K562 (cell line): ENCODE results near the gene MTHFR. TPM values are rescaled to one million over a fixed set of nuclear protein-coding genes. Genes with fewer than 3 reads are reported as not detected.

Experiments
- ATAC-seq: fragments of 200-7000 bp; cut with Tn5 transposase; 3 replicates; pipeline ENCODE4 v1.9.1; 2020; ENCODE audit warnings: moderate library complexity
- BruUV-seq: library from RNA; stranded (reverse); fragments of 400-500 nt; replicated peaks from 2 replicates; lab custom pipeline; 2021; lab: Mats Ljungman, UMichigan
- CTCF ChIA-PET: fragments of 300-600 bp; formaldehyde crosslinking; extraction: SDS; loops from one replicate; lab custom pipeline; 2021; ENCODE audit warnings: low intra/inter-chr PET ratio; lab: Yijun Ruan, JAX
- POLR2A ChIA-PET: fragments of 300-600, 350-650 bp; sonication (Branson Sonifier 250); formaldehyde crosslinking; extraction: SDS; loops from one replicate; lab custom pipeline; 2021; ENCODE audit warnings: antibody characterized with exemption, inconsistent platforms; lab: Yijun Ruan, JAX
- DNase-seq, 4 experiments: peaks; one replicate each; pipeline versions ENCODE4 v3.0.0 to v3.0.0-alpha.2; 2011 to 2018; ENCODE audit warnings: low spot score in 3 of 4, mixed read lengths in 3 of 4; ENCODE audit errors: extremely low read depth in 1 of 4
- FAIRE-seq: peaks from 2 replicates; lab custom pipeline; 2011; peaks lifted over from hg19 to GRCh38; lab: Jason Lieb, UNC
- H2AFZ ChIP-seq: 2 replicates; pipeline ENCODE4 v1.6.0; 2011; ENCODE audit warnings: low read depth, low read length, control low read depth, inconsistent platforms
- H3K27ac ChIP-seq: fragments of 200-600 bp; 3 replicates; pipeline ENCODE4 v1.8.0; 2011; ENCODE audit warnings: low read depth, mild to moderate bottlenecking, control low read depth, inconsistent platforms, low read length, moderate library complexity, mixed read lengths; ENCODE audit errors: extremely low read depth
- H3K27me3 ChIP-seq, 2 experiments: fragments of 300-600 bp in 1 of 2; 2 replicates in 1 of 2; 3 replicates in 1 of 2; pipeline versions ENCODE4 v1.6.0 to v1.8.0; 2011; ENCODE audit warnings: inconsistent platforms in 2 of 2, low read length in 2 of 2, mild to moderate bottlenecking in 1 of 2, mixed read lengths in 1 of 2, moderate library complexity in 1 of 2; ENCODE audit not compliant: control insufficient read depth in 2 of 2, insufficient read depth in 2 of 2
- H3K36me3 ChIP-seq: fragments of 300-600 bp; 3 replicates; pipeline ENCODE4 v1.8.0; 2011; ENCODE audit warnings: mild to moderate bottlenecking, low read length, inconsistent platforms; ENCODE audit not compliant: control insufficient read depth, insufficient read depth
- H3K4me1 ChIP-seq, 2 experiments: fragments of 200-600 bp in 1 of 2; replicated peaks in 1 of 2; 2 replicates in 1 of 2; 3 replicates in 1 of 2; pipeline versions ENCODE4 v1.5.1 to v1.8.0; 2011; ENCODE audit warnings: inconsistent platforms in 2 of 2, low read length in 2 of 2, mild to moderate bottlenecking in 1 of 2, mixed read lengths in 1 of 2, moderate library complexity in 1 of 2; ENCODE audit not compliant: control insufficient read depth in 2 of 2, insufficient read depth in 2 of 2
- H3K4me2 ChIP-seq: 2 replicates; pipeline ENCODE4 v1.6.1; 2011; ENCODE audit warnings: low read length, control low read depth, inconsistent platforms, mixed read lengths; ENCODE audit not compliant: insufficient read depth
- H3K4me3 ChIP-seq: fragments of 200-600 bp; sonication (generic), shearing (Covaris generic); 2 replicates; pipeline ENCODE4 v1.5.1; 2016; ENCODE audit warnings: control low read depth, inconsistent platforms
- H3K79me2 ChIP-seq: fragments of 200-600 bp; 3 replicates; pipeline ENCODE4 v1.8.0; 2011; ENCODE audit warnings: low read length, inconsistent platforms; ENCODE audit not compliant: control insufficient read depth, insufficient read depth
- H3K9ac ChIP-seq, 2 experiments: 2 replicates each; pipeline versions ENCODE4 v1.6.0 to v1.6.1; 2011; ENCODE audit warnings: low read depth in 2 of 2, low read length in 2 of 2, control low read depth in 1 of 2, inconsistent platforms in 1 of 2, mild to moderate bottlenecking in 1 of 2, mixed read lengths in 1 of 2; ENCODE audit not compliant: insufficient read depth in 1 of 2
- H3K9me1 ChIP-seq: one replicate; pipeline ENCODE4 v1.6.0; 2011; ENCODE audit warnings: inconsistent platforms, mild to moderate bottlenecking, low read length, moderate library complexity; ENCODE audit not compliant: control insufficient read depth, insufficient read depth
- H3K9me3 ChIP-seq: replicated peaks from 2 replicates; pipeline ENCODE4 v1.5.1; 2011; ENCODE audit warnings: low read depth, low read length, inconsistent platforms; ENCODE audit not compliant: control insufficient read depth, insufficient read depth
- H4K20me1 ChIP-seq: replicated peaks from 2 replicates; pipeline ENCODE4 v1.6.1; 2011; ENCODE audit warnings: low read length, inconsistent platforms, mixed read lengths; ENCODE audit not compliant: control insufficient read depth, insufficient read depth
- CBX3 ChIP-seq, 2 experiments: IDR thresholded peaks; 1 replicate in 1 of 2; 2 replicates in 1 of 2; pipeline ENCODE4 v1.6.1; 2012; ENCODE audit warnings: inconsistent platforms in 2 of 2, low read length in 2 of 2, borderline replicate concordance in 1 of 2, control low read depth in 1 of 2
- CCAR2 ChIP-seq: fragments of 200-400 bp; formaldehyde crosslinking; IDR thresholded peaks from 2 replicates; pipeline ENCODE4 v1.6.1; 2017; ENCODE audit warnings: mild to moderate bottlenecking, low read depth, low read length
- CHD4 ChIP-seq: fragments of 200-600 bp; sonication (generic); IDR thresholded peaks from 3 replicates; pipeline ENCODE4 v1.6.1; 2012; ENCODE audit warnings: low read depth, mild to moderate bottlenecking, mixed read lengths, low read length, inconsistent platforms; ENCODE audit not compliant: insufficient read depth, insufficient replicate concordance, poor library complexity, severe bottlenecking
- DLX4 ChIP-seq: fragments of 250-450 bp; sonication (Bioruptor Pico); IDR thresholded peaks from 2 replicates; pipeline ENCODE4 v1.6.1; 2021; ENCODE audit warnings: mild to moderate bottlenecking
- ESRRA ChIP-seq: fragments of 450-650 bp; IDR thresholded peaks from 2 replicates; pipeline ENCODE4 v1.6.1; 2014; ENCODE audit warnings: low read depth, mild to moderate bottlenecking, moderate library complexity, borderline replicate concordance
- GTF2A2 ChIP-seq: IDR thresholded peaks from 2 replicates; pipeline ENCODE4 v1.6.1; 2016; ENCODE audit warnings: mild to moderate bottlenecking, missing genetic modification characterization, missing compliant biosample characterization
- HNRNPUL1 ChIP-seq: fragments of 200-400 bp; formaldehyde crosslinking; IDR thresholded peaks from 2 replicates; pipeline ENCODE4 v1.6.1; 2017; ENCODE audit warnings: low read length
- KDM4B ChIP-seq, 2 experiments: fragments of 450-650 bp in 1 of 2; sonication (generic) in 1 of 2; IDR thresholded peaks; 2 replicates each; pipeline ENCODE4 v1.6.1; 2016 to 2017; ENCODE audit warnings: borderline replicate concordance in 2 of 2, antibody characterized with exemption in 1 of 2, low read depth in 1 of 2, mild to moderate bottlenecking in 1 of 2
- NFIX ChIP-seq: fragments of 250-450 bp; sonication (Bioruptor Pico); IDR thresholded peaks from 2 replicates; pipeline ENCODE4 v1.4.0; 2020; ENCODE audit warnings: low read depth, mild to moderate bottlenecking, moderate library complexity
- NFYB ChIP-seq: IDR thresholded peaks from 2 replicates; pipeline ENCODE4 v1.6.1; 2011; ENCODE audit warnings: mild to moderate bottlenecking, moderate library complexity; ENCODE audit not compliant: insufficient read length; ENCODE audit errors: extremely low read depth
- SMARCE1 ChIP-seq: fragments of 450-650 bp; IDR thresholded peaks from 2 replicates; pipeline ENCODE4 v1.7.1; 2016; ENCODE audit warnings: mild to moderate bottlenecking
- SNAPC5 ChIP-seq: fragments of 250-450 bp; sonication (Bioruptor Pico); IDR thresholded peaks from 2 replicates; pipeline ENCODE4 v1.8.0; 2021; ENCODE audit warnings: moderate library complexity, mild to moderate bottlenecking, inconsistent platforms
- SNIP1 ChIP-seq: fragments of 450-650 bp; IDR thresholded peaks from 2 replicates; pipeline ENCODE4 v1.7.1; 2017; ENCODE audit warnings: low read depth, mild to moderate bottlenecking
- TCF15 ChIP-seq: fragments of 250-450 bp; sonication (Bioruptor Pico); IDR thresholded peaks from 2 replicates; pipeline ENCODE4 v1.8.0; 2022; ENCODE audit warnings: moderate library complexity, mild to moderate bottlenecking, inconsistent platforms
- TEAD1 ChIP-seq, 2 experiments: fragments of 450-650 bp in 1 of 2; sonication (generic) in 1 of 2; formaldehyde crosslinking; IDR thresholded peaks; 2 replicates each; pipeline versions ENCODE4 v1.4.0 to v1.8.0; 2020 to 2022; ENCODE audit warnings: mild to moderate bottlenecking in 2 of 2, missing genetic modification reagents in 1 of 2
- TEAD4 ChIP-seq, 2 experiments: sonication (generic) in 1 of 2; formaldehyde crosslinking in 1 of 2; IDR thresholded peaks; 2 replicates each; pipeline versions ENCODE4 v1.6.1 to v1.8.0; 2012 to 2022; ENCODE audit warnings: borderline replicate concordance in 1 of 2, inconsistent platforms in 1 of 2, low read length in 1 of 2, mild to moderate bottlenecking in 1 of 2, missing genetic modification reagents in 1 of 2
- USF2 ChIP-seq: sonication (generic); formaldehyde crosslinking; IDR thresholded peaks from 2 replicates; pipeline ENCODE4 v1.5.0; 2020; ENCODE audit warnings: missing genetic modification reagents
- WGBS: fragments of 100-300 bp; shearing (Covaris generic); methylation state at CpG from one replicate; pipeline ENCODE4 v1.1.6; 2016; ENCODE audit warnings: low coverage, mixed read lengths; ENCODE audit not compliant: insufficient coverage; ENCODE audit errors: missing lambda C conversion rate; 5-methylcytosine and 5-hydroxymethylcytosine counted together
- in situ Hi-C: fragments of 300-500 bp; cut with MboI; formaldehyde crosslinking; loops from 4 replicates; pipeline ENCODE4 v1.15.0; 2018; ENCODE audit warnings: inconsistent platforms, mixed read lengths
- intact Hi-C: fragments of 100-400 bp; cut with micrococcal nuclease; formaldehyde crosslinking; loops from 2 replicates; pipeline ENCODE4 v1.14.2; 2022
- polyA plus RNA-seq, 8 experiments: library from polyadenylated mRNA; depleted of rRNA in 4 of 8; stranded (reverse) in 5 of 8; unstranded in 3 of 8; fragments of >200 nt; fragmentation: Nextera tagmentation in 2 of 8; fragmentation: Illumina TruSeq in 1 of 8; extraction: Ambion mirVana in 2 of 8; extraction: Trizol in 1 of 8; gene quantifications; 2 replicates each; pipeline versions ENCODE4 v1.2.1 to v1.2.3, GENCODE V29; 2011 to 2014; ENCODE audit warnings: inconsistent platforms in 1 of 8, missing spikeins in 1 of 8
- total RNA-seq, 7 experiments: library from RNA; depleted of rRNA in 6 of 7; stranded (reverse); fragments of >200 nt in 6 of 7; fragmentation: Illumina TruSeq in 2 of 7; extraction: Trizol in 2 of 7; gene quantifications; 2 replicates each; pipeline versions ENCODE4 v1.2.1 to v1.2.3, GENCODE V29; 2011 to 2021; ENCODE audit warnings: low replicate concordance in 1 of 7

Gene MTHFR
- total and polyA plus RNA-seq, 9 of the 15 experiments (the other 6 are each of a cell fraction or from before 2014, with no cell fraction given): 5.0 to 104 (median 62.6) TPM

- peak; percentile 89 for TF ChIP-seq CHD4
- 0 out of 2 replicates have a peak, but pooled peaks have one; percentile 44 for TF ChIP-seq ESRRA
Observed at GRCh38 chr1:11780380-11781147, 25.2 kb downstream of the MTHFR start (continued).

GRCh38 chr1:11779715-11780379, 25.9 kb downstream of the MTHFR start:
- H3K9me3 ChIP-seq: no peaks in the 10 kb centered on the region
- no peak overlapping the region for H3K4me2 ChIP-seq
- H3K9me1 ChIP-seq: no peaks in the 10 kb centered on the region
- no peak overlapping the region for H3K9ac ChIP-seq
- ChIA-PET CTCF (no interaction called here), POLR2A (interaction anchor here (0.5 to 8.5 kb wide), 10 partner anchors 9 to 182 kb away, joined by 3 to 66 read pairs (median 4); no protein-coding TSS in a partner anchor)
- no peaks in the 10 kb centered on the region for H3K27me3 ChIP-seq
- no peak overlapping the region for H2AFZ ChIP-seq
- H3K27ac ChIP-seq: no peak overlapping the region
- DNase-seq: no peak
- intact Hi-C loops: no loop called here
- no peak for ATAC-seq
- WGBS: 62% methylated on average over 10 of the region's 13 CpGs
- no peak for FAIRE-seq
- H3K79me2 ChIP-seq: no peaks in the 10 kb centered on the region
- no peaks in the 10 kb centered on the region; the same call in 1 of the 2 replicates for H4K20me1 ChIP-seq
- in situ Hi-C loops: no loop called here
- peaks cover 2 to 44% of the 10 kb centered on the region in 2 experiments; a peak in 4 of 5 replicates for H3K4me1 ChIP-seq
- no TSS peak for BruUV-seq
- H3K4me3 ChIP-seq: no peak overlapping the region
- H3K36me3 ChIP-seq: no peaks in the 10 kb centered on the region
- TF ChIP-seq NFYB (no peak), TEAD1 (CRISPR knock-in tag; IDR thresholded peaks at IDR 0.05) (no peak), USF2 (no peak), KDM4B (IDR thresholded peaks at IDR 0.05; ENCODE audit: borderline replicate concordance in 2 of 2, low read depth in 1 of 2) (no peak), HNRNPUL1 (no peak), SMARCE1 (no peak), NFIX (no peak), CCAR2 (no peak), GTF2A2 (tag) (no peak), CBX3 (IDR thresholded peaks at IDR 0.05; ENCODE audit: borderline replicate concordance in 1 of 2, low read length in 2 of 2) (0 out of 3 replicates have a peak, but pooled peaks of 1 of the 2 experiments have one; percentile 0), TEAD4 (IDR thresholded peaks at IDR 0.05; ENCODE audit: low read length) (no peak), TEAD4 (CRISPR knock-in tag; IDR thresholded peaks at IDR 0.05; ENCODE audit: borderline replicate concordance) (0 out of 2 replicates have a peak, but pooled peaks have one; percentile 30), SNAPC5 (CRISPR knock-in tag) (no peak), TCF15 (CRISPR knock-in tag) (no peak), DLX4 (CRISPR knock-in tag) (no peak), SNIP1 (no peak)
